Effector memory CD8-positive, alpha-beta T cell (primary cell): ENCODE data around the gene PLCB1.
A peak's percentile ranks its signal among the peaks of the same experiment; 100 is the strongest.
"Not testable (repeated sequence)": the region's sequence is repeated elsewhere in the genome, so short reads cannot be mapped to it uniquely, and the experiment has no call there.

Source experiments
- ATAC-seq: fragments of 150-1000 bp; cut with Tn5 transposase; replicated peaks from 2 replicates; pipeline ENCODE4 v1.10.0; 2021; ENCODE audit warnings: mild to moderate bottlenecking, moderate library complexity
- DNase-seq, 3 experiments: peaks; one replicate each; pipeline ENCODE4 v3.0.0; 2021
- H3K27ac Mint-ChIP-seq, 2 donors: one replicate each; pipeline ENCODE4 v1.8.0; 2022; ENCODE audit warnings: mild to moderate bottlenecking in 2 of 2, mixed read lengths in 2 of 2, moderate library complexity in 2 of 2
- H3K27me3 Mint-ChIP-seq, 2 donors: one replicate each; pipeline ENCODE4 v1.8.0; 2022; ENCODE audit warnings: mixed read lengths in 2 of 2
- H3K36me3 Mint-ChIP-seq: one replicate; pipeline ENCODE4 v1.8.0; 2022; ENCODE audit warnings: mild to moderate bottlenecking, moderate library complexity, mixed read lengths; ENCODE audit not compliant: insufficient read depth
- H3K4me1 Mint-ChIP-seq, 2 donors: one replicate each; pipeline ENCODE4 v1.8.0; 2022; ENCODE audit warnings: low read depth in 2 of 2, mixed read lengths in 2 of 2
- H3K4me3 Mint-ChIP-seq, 2 donors: one replicate each; pipeline ENCODE4 v1.8.0; 2022; ENCODE audit warnings: mild to moderate bottlenecking in 2 of 2, mixed read lengths in 2 of 2, moderate library complexity in 2 of 2
- H3K9me3 Mint-ChIP-seq, 2 donors: one replicate each; pipeline ENCODE4 v1.8.0; 2022; ENCODE audit warnings: mixed read lengths in 2 of 2

PLCB1 gene

GRCh38 chr20:8589956-8590355, 457.9 kb downstream of the PLCB1 start:
- Mint-ChIP-seq H3K4me1 (peaks cover 6 to 11% of the 10 kb centered on the region in 2 donors), H3K27ac (no peak overlapping the region), H3K36me3 (no peaks in the 10 kb centered on the region), H3K27me3 (no peaks in the 10 kb centered on the region), H3K4me3 (no peak overlapping the region), H3K9me3 (no peaks in the 10 kb centered on the region)
- ATAC-seq = no peak
- no peak for DNase-seq

- ATAC-seq, H3K9me3 Mint-ChIP-seq, H3K27me3 Mint-ChIP-seq, DNase-seq, H3K36me3 Mint-ChIP-seq: not testable (repeated sequence)
- peak overlapping the region; percentile 62 to 79 for H3K27ac Mint-ChIP-seq
- peak overlapping the region; percentile 37 to 39 for H3K4me3 Mint-ChIP-seq
- H3K4me1 Mint-ChIP-seq = peaks cover 16 to 18% of the 10 kb centered on the region in 2 donors
Measured at GRCh38 chr20:8600910-8601541, 469.0 kb downstream of the PLCB1 start.

- Mint-ChIP-seq H3K36me3 (peaks cover 3% of the 10 kb centered on the region), H3K9me3 (peaks cover 0 to 2% of the 10 kb centered on the region in 2 donors), H3K4me1 (peaks cover 16 to 18% of the 10 kb centered on the region in 2 donors), H3K4me3 (peak overlapping the region; percentile 37 to 39), H3K27ac (peak overlapping the region; percentile 62 to 79), H3K27me3 (no peaks in the 10 kb centered on the region)
- ATAC-seq (no peak), DNase-seq (no peak)
Measured at GRCh38 chr20:8601542-8601912, 469.5 kb downstream of the PLCB1 start.

GRCh38 chr20:8602389-8603116, 470.5 kb downstream of the PLCB1 start:
- H3K9me3 Mint-ChIP-seq = peaks cover 0 to 2% of the 10 kb centered on the region in 2 donors
- peak overlapping the region; percentile 79 to 87 for H3K27ac Mint-ChIP-seq
- DNase-seq (no peak), ATAC-seq (peak; percentile 55)
- H3K36me3 Mint-ChIP-seq = peaks cover 3% of the 10 kb centered on the region
- peaks cover 16 to 22% of the 10 kb centered on the region in 2 donors for H3K4me1 Mint-ChIP-seq
- peak overlapping the region; percentile 57 to 74 for H3K4me3 Mint-ChIP-seq
- H3K27me3 Mint-ChIP-seq = no peaks in the 10 kb centered on the region

GRCh38 chr20:8608470-8608869, 476.4 kb downstream of the PLCB1 start:
- no peak for ATAC-seq
- Mint-ChIP-seq H3K27me3 (no peaks in the 10 kb centered on the region), H3K36me3 (no peaks in the 10 kb centered on the region), H3K4me3 (no peak overlapping the region), H3K9me3 (peaks cover 0 to 2% of the 10 kb centered on the region in 2 donors), H3K4me1 (peaks cover 2 to 6% of the 10 kb centered on the region in 2 donors), H3K27ac (no peak overlapping the region)
- DNase-seq = no peak

GRCh38 chr20:8616792-8617191, 484.7 kb downstream of the PLCB1 start:
- Mint-ChIP-seq H3K36me3 (no peaks in the 10 kb centered on the region), H3K27me3 (no peaks in the 10 kb centered on the region), H3K9me3 (no peaks in the 10 kb centered on the region), H3K4me1 (peaks cover 0 to 4% of the 10 kb centered on the region in 2 donors), H3K4me3 (no peak overlapping the region), H3K27ac (no peak overlapping the region)
- no peak for DNase-seq
- ATAC-seq = no peak

- H3K9me3 Mint-ChIP-seq = no peaks in the 10 kb centered on the region
- no peak overlapping the region for H3K4me3 Mint-ChIP-seq
- H3K27me3 Mint-ChIP-seq = no peaks in the 10 kb centered on the region
- no peak overlapping the region for H3K27ac Mint-ChIP-seq
- H3K36me3 Mint-ChIP-seq = no peaks in the 10 kb centered on the region
- DNase-seq = no peak
- H3K4me1 Mint-ChIP-seq = peaks cover 3 to 4% of the 10 kb centered on the region in 2 donors
- ATAC-seq = no peak
Measured at GRCh38 chr20:8621001-8621400, 488.9 kb downstream of the PLCB1 start.

- Mint-ChIP-seq H3K4me3 (no peak overlapping the region), H3K27me3 (no peaks in the 10 kb centered on the region), H3K9me3 (no peaks in the 10 kb centered on the region), H3K27ac (no peak overlapping the region), H3K4me1 (peaks cover 0 to 4% of the 10 kb centered on the region in 2 donors), H3K36me3 (peaks cover 2% of the 10 kb centered on the region)
- DNase-seq (no peak), ATAC-seq (no peak)
Measured at GRCh38 chr20:8624046-8624445, 492.0 kb downstream of the PLCB1 start.

- Mint-ChIP-seq H3K4me3 (no peak overlapping the region), H3K4me1 (peaks cover 0 to 4% of the 10 kb centered on the region in 2 donors), H3K36me3 (peaks cover 2% of the 10 kb centered on the region), H3K27ac (peak overlapping the region in 1 of 2 donors; percentile 4), H3K9me3 (no peaks in the 10 kb centered on the region), H3K27me3 (no peaks in the 10 kb centered on the region)
- DNase-seq (no peak), ATAC-seq (no peak)
Measured at GRCh38 chr20:8624616-8625015, 492.6 kb downstream of the PLCB1 start.

GRCh38 chr20:8627340-8628004, 495.4 kb downstream of the PLCB1 start:
- peaks cover 3 to 7% of the 10 kb centered on the region in 2 donors for H3K4me1 Mint-ChIP-seq
- no peak overlapping the region for H3K4me3 Mint-ChIP-seq
- no peak for ATAC-seq
- no peak for DNase-seq
- H3K9me3 Mint-ChIP-seq = no peaks in the 10 kb centered on the region
- H3K27ac Mint-ChIP-seq = no peak overlapping the region
- no peaks in the 10 kb centered on the region for H3K27me3 Mint-ChIP-seq
- H3K36me3 Mint-ChIP-seq = peaks cover 7% of the 10 kb centered on the region

- no peak overlapping the region for H3K4me3 Mint-ChIP-seq
- ATAC-seq (no peak), DNase-seq (no peak)
- H3K4me1 Mint-ChIP-seq = peaks cover 4 to 6% of the 10 kb centered on the region in 2 donors
- no peak overlapping the region for H3K27ac Mint-ChIP-seq
- H3K27me3 Mint-ChIP-seq = no peaks in the 10 kb centered on the region
- H3K36me3 Mint-ChIP-seq = peaks cover 7% of the 10 kb centered on the region
- no peaks in the 10 kb centered on the region for H3K9me3 Mint-ChIP-seq
Measured at GRCh38 chr20:8631271-8631670, 499.2 kb downstream of the PLCB1 start.

GRCh38 chr20:8633366-8633765, 501.3 kb downstream of the PLCB1 start:
- no peak for DNase-seq
- Mint-ChIP-seq H3K4me1 (peaks cover 6% of the 10 kb centered on the region in 2 donors), H3K36me3 (peaks cover 9% of the 10 kb centered on the region), H3K27ac (no peak overlapping the region), H3K27me3 (no peaks in the 10 kb centered on the region), H3K4me3 (no peak overlapping the region), H3K9me3 (no peaks in the 10 kb centered on the region)
- ATAC-seq = no peak

- no peaks in the 10 kb centered on the region for H3K27me3 Mint-ChIP-seq
- no peak overlapping the region for H3K27ac Mint-ChIP-seq
- no peak overlapping the region for H3K4me3 Mint-ChIP-seq
- DNase-seq = no peak
- ATAC-seq = no peak
- H3K9me3 Mint-ChIP-seq = no peaks in the 10 kb centered on the region
- H3K4me1 Mint-ChIP-seq = peaks cover 6% of the 10 kb centered on the region in 2 donors
- H3K36me3 Mint-ChIP-seq = peaks cover 4% of the 10 kb centered on the region
Measured at GRCh38 chr20:8635048-8635572, 503.0 kb downstream of the PLCB1 start.
